ENCODE results near the gene MPND.

Gene MPND

GRCh38 chr19:4343370-4344307 lies at the start of gene MPND:
Gene MPND, plus strand, starts transcription at chr19:4343562. Its CDS starts 32 bp downstream, at chr19:4343594.
- in situ Hi-C loops (cut with HindIII; ENCODE audit: low sequenced_read_pairs): no loop called here

- in situ Hi-C loops (cut with HindIII; ENCODE audit: low sequenced_read_pairs): no loop called here
Measured at GRCh38 chr19:4294389-4294788, 49.0 kb upstream of the MPND start.

GRCh38 chr19:4295972-4296771 lies 47.2 kb upstream of the MPND start:
- in situ Hi-C loops (cut with HindIII; ENCODE audit: low sequenced_read_pairs): no loop called here

- in situ Hi-C loops (cut with HindIII; ENCODE audit: low sequenced_read_pairs): no loop called here
Measured at GRCh38 chr19:4297901-4298809, 45.2 kb upstream of the MPND start.

- in situ Hi-C loops (cut with HindIII; ENCODE audit: low sequenced_read_pairs): no loop called here
Measured at GRCh38 chr19:4298810-4299550, 44.4 kb upstream of the MPND start.

GRCh38 chr19:4300589-4300988 lies 42.8 kb upstream of the MPND start:
- in situ Hi-C loops (cut with HindIII; ENCODE audit: low sequenced_read_pairs): no loop called here

GRCh38 chr19:4301590-4302242 lies 41.6 kb upstream of the MPND start:
- in situ Hi-C loops (cut with HindIII; ENCODE audit: low sequenced_read_pairs): no loop called here

GRCh38 chr19:4302243-4302640 lies 41.1 kb upstream of the MPND start, which contains the start of gene TMIGD2:
Gene TMIGD2, minus strand, starts transcription at chr19:4302389. Its CDS starts 4 bp downstream, at chr19:4302385.
- in situ Hi-C loops (cut with HindIII; ENCODE audit: low sequenced_read_pairs): no loop called here

- in situ Hi-C loops (cut with HindIII; ENCODE audit: low sequenced_read_pairs): no loop called here
Measured at GRCh38 chr19:4303819-4304537, 39.4 kb upstream of the MPND start.

- in situ Hi-C loops (cut with HindIII; ENCODE audit: low sequenced_read_pairs): no loop called here
Measured at GRCh38 chr19:4304538-4305256, 38.7 kb upstream of the MPND start, which contains the start of gene FSD1. Gene FSD1, plus strand, starts transcription at chr19:4304598. Its CDS starts 149 bp downstream, at chr19:4304747.

GRCh38 chr19:4305257-4305612 lies 38.1 kb upstream of the MPND start:
- in situ Hi-C loops (cut with HindIII; ENCODE audit: low sequenced_read_pairs): no loop called here

GRCh38 chr19:4305659-4306058 lies 37.7 kb upstream of the MPND start:
- in situ Hi-C loops (cut with HindIII; ENCODE audit: low sequenced_read_pairs): no loop called here

GRCh38 chr19:4310247-4311121 lies 32.9 kb upstream of the MPND start:
- in situ Hi-C loops (cut with HindIII; ENCODE audit: low sequenced_read_pairs): no loop called here

- in situ Hi-C loops (cut with HindIII; ENCODE audit: low sequenced_read_pairs): no loop called here
Measured at GRCh38 chr19:4313847-4314490, 29.4 kb upstream of the MPND start.

- in situ Hi-C loops (cut with HindIII; ENCODE audit: low sequenced_read_pairs): no loop called here
Measured at GRCh38 chr19:4316956-4317355, 26.4 kb upstream of the MPND start.

GRCh38 chr19:4318460-4318859 lies 24.9 kb upstream of the MPND start:
- in situ Hi-C loops (cut with HindIII; ENCODE audit: low sequenced_read_pairs): no loop called here
